GM12875 (cell line): ENCODE results near the gene ATP9A.

ENCODE experiments used
- H3K4me3 ChIP-seq: one replicate; pipeline ENCODE4 v1.5.1; 2011; ENCODE audit warnings: low read depth, low read length, control low read depth
- TF ChIP-seq, protein P1 (sequence below): IDR thresholded peaks from 2 replicates; pipeline ENCODE4 v1.5.1; 2011; ENCODE audit warnings: low read depth, mild to moderate bottlenecking, control low read depth, inconsistent platforms, low read length, moderate library complexity, borderline replicate concordance; ENCODE audit not compliant: insufficient read depth

The ATP9A gene

DNA sequence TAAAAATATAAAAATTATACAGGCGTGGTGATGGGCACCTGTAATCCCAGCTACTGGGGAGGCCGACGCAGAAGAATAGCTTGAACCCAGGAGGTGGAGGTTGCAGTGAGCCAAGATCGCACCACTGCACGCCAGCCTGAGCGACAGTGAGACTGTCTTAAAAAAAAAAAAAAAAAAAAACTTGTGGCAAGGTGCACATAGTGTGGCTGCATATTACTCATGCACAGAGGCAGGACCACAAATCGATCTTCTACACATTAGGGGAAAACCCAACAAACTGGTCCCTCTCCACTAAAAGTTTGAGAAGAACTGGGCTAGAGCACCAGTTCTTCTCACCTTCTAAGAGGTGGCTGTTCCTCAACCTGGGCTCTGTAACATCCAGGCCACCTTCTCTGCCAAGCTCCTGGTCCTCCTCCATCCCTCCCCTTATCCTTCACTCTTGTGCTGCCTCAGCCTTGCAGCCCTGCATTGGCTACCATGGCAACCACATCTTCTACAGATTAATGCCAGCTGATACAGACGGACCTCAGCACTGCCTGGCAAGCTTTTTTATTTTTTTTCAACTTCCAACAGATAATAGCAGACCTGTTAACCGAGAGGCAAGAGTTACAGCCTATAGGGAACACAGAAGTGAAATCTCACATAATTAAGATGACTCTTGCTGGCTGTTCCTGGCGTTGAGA is 88.0 kb downstream of the ATP9A start:
- H3K4me3 ChIP-seq, result no peak overlapping the region
- TF ChIP-seq, protein P1, sequence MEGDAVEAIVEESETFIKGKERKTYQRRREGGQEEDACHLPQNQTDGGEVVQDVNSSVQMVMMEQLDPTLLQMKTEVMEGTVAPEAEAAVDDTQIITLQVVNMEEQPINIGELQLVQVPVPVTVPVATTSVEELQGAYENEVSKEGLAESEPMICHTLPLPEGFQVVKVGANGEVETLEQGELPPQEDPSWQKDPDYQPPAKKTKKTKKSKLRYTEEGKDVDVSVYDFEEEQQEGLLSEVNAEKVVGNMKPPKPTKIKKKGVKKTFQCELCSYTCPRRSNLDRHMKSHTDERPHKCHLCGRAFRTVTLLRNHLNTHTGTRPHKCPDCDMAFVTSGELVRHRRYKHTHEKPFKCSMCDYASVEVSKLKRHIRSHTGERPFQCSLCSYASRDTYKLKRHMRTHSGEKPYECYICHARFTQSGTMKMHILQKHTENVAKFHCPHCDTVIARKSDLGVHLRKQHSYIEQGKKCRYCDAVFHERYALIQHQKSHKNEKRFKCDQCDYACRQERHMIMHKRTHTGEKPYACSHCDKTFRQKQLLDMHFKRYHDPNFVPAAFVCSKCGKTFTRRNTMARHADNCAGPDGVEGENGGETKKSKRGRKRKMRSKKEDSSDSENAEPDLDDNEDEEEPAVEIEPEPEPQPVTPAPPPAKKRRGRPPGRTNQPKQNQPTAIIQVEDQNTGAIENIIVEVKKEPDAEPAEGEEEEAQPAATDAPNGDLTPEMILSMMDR, result no peak

DNA sequence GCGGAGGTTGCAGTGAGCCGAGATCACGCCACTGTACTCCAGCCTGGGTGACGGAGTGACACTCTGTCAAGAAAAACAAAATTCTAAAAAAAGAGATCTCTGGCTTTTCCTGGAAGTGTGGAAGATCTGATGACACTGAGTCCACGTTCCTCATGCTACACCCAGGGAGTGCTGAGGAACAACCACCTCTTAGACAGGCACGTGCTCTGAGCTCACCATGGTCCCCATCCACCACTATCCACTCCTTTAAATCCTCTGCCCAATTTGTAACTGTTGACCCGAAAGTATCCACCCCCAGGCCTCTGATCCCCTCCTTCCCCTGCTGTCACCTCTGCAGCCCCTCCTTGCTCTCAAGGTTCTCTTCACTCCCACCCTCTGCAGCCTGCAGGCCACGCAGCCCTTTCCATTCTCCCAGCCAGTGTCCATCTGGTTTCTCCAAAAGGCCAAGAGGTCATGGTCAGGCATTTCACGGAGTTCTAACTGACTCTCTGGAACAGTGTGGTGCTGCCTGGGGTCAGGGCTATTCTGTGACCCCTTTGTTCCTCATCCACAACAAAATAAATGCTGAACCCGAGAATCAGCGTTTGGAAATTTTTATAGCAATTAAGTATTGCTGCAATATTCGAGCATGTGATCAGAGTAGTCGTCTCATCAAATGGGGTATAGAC is 88.8 kb downstream of the ATP9A start:
- no peak overlapping the region for H3K4me3 ChIP-seq
- TF ChIP-seq, protein P1, result no peak

DNA sequence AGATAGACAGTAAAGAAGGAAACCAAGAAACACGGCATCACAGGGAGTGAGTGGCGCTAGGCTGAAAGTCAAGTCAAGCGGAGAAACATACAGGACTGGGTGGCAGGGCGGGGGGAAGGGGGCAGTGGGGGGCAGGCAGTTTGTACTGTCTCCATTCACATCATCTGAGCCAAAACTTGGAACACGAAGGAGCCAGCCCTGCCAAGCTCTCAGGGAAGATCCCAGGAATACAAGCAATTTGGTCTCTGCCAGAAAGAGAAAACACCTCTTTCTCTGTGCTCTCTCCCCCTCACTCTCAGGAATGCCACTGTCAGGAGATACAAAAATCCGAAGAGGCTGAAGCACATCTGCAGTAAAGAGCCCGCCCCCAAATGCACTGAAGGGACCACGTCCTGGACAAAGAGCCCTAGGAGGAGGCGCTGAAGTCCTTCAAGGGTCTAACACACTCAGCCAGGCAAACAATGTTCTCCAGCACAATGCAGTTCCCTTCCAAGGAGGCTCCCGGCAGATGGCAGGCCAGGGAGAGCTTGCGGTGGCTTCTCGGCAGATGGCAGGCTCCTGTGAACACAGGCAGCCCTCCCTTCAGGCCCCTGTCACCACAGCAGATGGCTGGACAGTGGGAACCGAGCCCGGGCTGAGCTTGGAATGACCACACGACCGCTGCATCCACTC is 90.0 kb downstream of the ATP9A start:
- TF ChIP-seq, protein P1, result no peak
- no peak overlapping the region for H3K4me3 ChIP-seq

DNA sequence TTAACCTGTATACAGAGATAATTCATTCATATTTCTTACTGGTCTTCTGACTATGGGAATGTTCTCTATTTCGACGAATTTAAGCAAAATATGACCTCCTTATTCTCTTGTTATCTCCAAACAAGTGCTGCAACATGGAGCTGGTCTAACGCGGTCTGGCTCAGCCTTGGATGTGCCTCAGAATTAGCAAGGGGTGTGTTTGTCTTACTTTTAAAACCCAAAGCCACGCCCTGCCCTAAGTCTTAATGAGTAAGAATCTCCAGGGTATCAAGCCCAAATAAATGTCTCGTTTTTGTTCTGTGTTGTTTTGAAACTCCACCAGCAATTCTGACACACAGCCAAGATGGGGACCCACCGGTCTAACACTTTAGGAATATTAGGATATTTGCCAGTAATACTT is 99.2 kb downstream of the ATP9A start:
- H3K4me3 ChIP-seq, result no peak overlapping the region
- TF ChIP-seq, protein P1, result no peak

DNA sequence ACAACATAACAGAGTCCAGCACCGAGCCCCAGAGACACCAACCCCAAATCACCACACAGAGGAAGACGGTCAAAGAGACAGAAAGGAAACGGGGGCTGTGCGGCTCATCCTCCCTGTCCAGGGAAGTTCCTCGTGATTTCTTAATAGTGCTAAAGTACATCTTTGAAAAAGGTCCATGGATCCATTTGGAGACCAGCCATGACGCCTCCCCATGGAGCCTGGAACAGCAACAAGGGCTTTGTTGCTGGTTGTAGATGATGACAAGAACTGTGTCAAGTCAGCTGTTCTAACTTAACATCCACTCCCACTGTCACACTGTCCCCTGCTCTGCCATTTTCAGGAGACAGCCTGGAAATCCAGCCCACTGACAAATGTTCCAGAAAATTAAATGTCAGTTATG is 99.7 kb downstream of the ATP9A start:
- TF ChIP-seq, protein P1, result no peak

DNA sequence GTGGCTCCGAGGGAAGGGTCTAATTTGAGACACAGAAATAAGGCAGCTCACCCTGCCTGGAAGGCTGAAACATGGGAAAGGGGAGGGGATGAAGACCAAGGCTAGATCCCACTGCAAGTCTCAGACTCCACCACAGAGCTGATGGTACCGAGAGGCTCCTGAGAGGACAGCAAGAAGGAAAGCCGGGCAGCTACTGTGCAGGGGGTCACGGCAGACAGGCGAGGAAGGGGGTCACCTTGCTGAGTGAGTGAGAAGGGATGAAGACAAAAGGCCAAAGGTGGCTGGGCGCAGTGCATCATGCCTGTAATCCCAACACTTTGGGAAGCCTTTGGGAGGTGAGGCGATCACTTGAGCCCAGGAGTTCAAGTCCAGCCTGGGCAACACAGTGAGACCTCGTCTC is 100.7 kb downstream of the ATP9A start:
- TF ChIP-seq, protein P1, result no peak
- no peak overlapping the region for H3K4me3 ChIP-seq

More for the DNA sequence above, 99.7 kb downstream of the ATP9A start:
- H3K4me3 ChIP-seq, result no peak overlapping the region
